HEK293 (cell line): Measurements from ENCODE around the gene REEP6.
A peak's percentile ranks its signal among the peaks of the same experiment; 100 is the strongest.

Experiments used
- CTCF ChIA-PET: fragments of 350-600 bp; formaldehyde crosslinking; extraction: SDS; loops from one replicate; lab custom pipeline; 2021; ENCODE audit warnings: antibody characterized with exemption; lab: Yijun Ruan, JAX
- POLR2A ChIA-PET: fragments of 300-600 bp; formaldehyde crosslinking; extraction: SDS; loops from one replicate; lab custom pipeline; 2020; ENCODE audit warnings: antibody characterized with exemption, inconsistent platforms; lab: Yijun Ruan, JAX
- H3K27ac ChIP-seq: fragments of 200-500 bp; sonication (Bioruptor generic); 2 replicates; pipeline ENCODE4 v1.5.1; 2014; ENCODE audit warnings: low read depth, low read length, control low read depth, inconsistent platforms; ENCODE audit errors: extremely low read depth
- H3K36me3 ChIP-seq, 2 experiments: fragments of 200-500 bp in 1 of 2; sonication (Bioruptor generic) in 1 of 2; 1 replicate in 1 of 2; 2 replicates in 1 of 2; pipeline ENCODE4 v1.5.1; 2014 to 2017; ENCODE audit warnings: inconsistent platforms in 2 of 2, low read length in 2 of 2; ENCODE audit not compliant: control insufficient read depth in 2 of 2, insufficient read depth in 1 of 2
- H3K4me1 ChIP-seq: fragments of 200-500 bp; sonication (Bioruptor generic); 2 replicates; pipeline ENCODE4 v1.5.1; 2014; ENCODE audit warnings: mild to moderate bottlenecking, low read length, inconsistent platforms; ENCODE audit not compliant: control insufficient read depth, insufficient read depth
- H3K4me3 ChIP-seq: 2 replicates; pipeline ENCODE4 v1.5.1; 2011; ENCODE audit warnings: low read depth, mild to moderate bottlenecking, control low read depth, low read length, moderate library complexity
- H3K9me3 ChIP-seq: fragments of 200-500 bp; sonication (Bioruptor generic); 2 replicates; pipeline ENCODE4 v1.5.1; 2014; ENCODE audit warnings: low read depth, low read length, inconsistent platforms; ENCODE audit not compliant: control insufficient read depth, insufficient read depth
- BCL11B ChIP-seq: fragments of 450-650 bp; formaldehyde crosslinking; IDR thresholded peaks from 2 replicates; pipeline ENCODE4 v1.5.1; 2016; ENCODE audit warnings: low read depth, missing biosample characterization, missing genetic modification characterization
- GLIS1 ChIP-seq: fragments of 450-650 bp; formaldehyde crosslinking; IDR thresholded peaks from 2 replicates; pipeline ENCODE4 v1.5.1; 2016; ENCODE audit warnings: missing biosample characterization, missing genetic modification characterization
- KLF1 ChIP-seq: fragments of 450-650 bp; formaldehyde crosslinking; IDR thresholded peaks from 2 replicates; pipeline ENCODE4 v1.5.1; 2016; ENCODE audit warnings: missing biosample characterization, missing genetic modification characterization
- KLF9 ChIP-seq: fragments of 450-650 bp; formaldehyde crosslinking; IDR thresholded peaks from 2 replicates; pipeline ENCODE4 v1.5.1; 2016; ENCODE audit warnings: missing biosample characterization, missing genetic modification characterization, low read depth
- PRDM4 ChIP-seq: fragments of 450-650 bp; formaldehyde crosslinking; IDR thresholded peaks from 2 replicates; pipeline ENCODE4 v1.5.1; 2017; ENCODE audit warnings: missing biosample characterization, missing genetic modification characterization
- RBAK ChIP-seq: fragments of 450-650 bp; formaldehyde crosslinking; IDR thresholded peaks from 2 replicates; pipeline ENCODE4 v1.5.1; 2016; ENCODE audit warnings: missing biosample characterization, missing genetic modification characterization
- SCRT2 ChIP-seq: fragments of 450-650 bp; formaldehyde crosslinking; IDR thresholded peaks from 2 replicates; pipeline ENCODE4 v1.5.1; 2016; ENCODE audit warnings: missing biosample characterization, missing genetic modification characterization
- SP2 ChIP-seq: fragments of 450-650 bp; formaldehyde crosslinking; IDR thresholded peaks from 2 replicates; pipeline ENCODE4 v1.5.1; 2016; ENCODE audit warnings: missing biosample characterization, missing genetic modification characterization
- SP3 ChIP-seq: fragments of 450-650 bp; formaldehyde crosslinking; IDR thresholded peaks from 2 replicates; pipeline ENCODE4 v1.5.1; 2016; ENCODE audit warnings: missing biosample characterization, missing genetic modification characterization
- WT1 ChIP-seq: fragments of 450-650 bp; formaldehyde crosslinking; IDR thresholded peaks from 2 replicates; pipeline ENCODE4 v1.5.1; 2016; ENCODE audit warnings: missing biosample characterization, missing genetic modification characterization
- ZBTB10 ChIP-seq: fragments of 450-650 bp; formaldehyde crosslinking; IDR thresholded peaks from 2 replicates; pipeline ENCODE4 v1.5.1; 2016; ENCODE audit warnings: missing biosample characterization, missing genetic modification characterization
- ZBTB48 ChIP-seq: fragments of 450-650 bp; formaldehyde crosslinking; IDR thresholded peaks from 2 replicates; pipeline ENCODE4 v1.5.1; 2016; ENCODE audit warnings: missing biosample characterization, missing genetic modification characterization
- ZNF132 ChIP-seq: fragments of 450-650 bp; formaldehyde crosslinking; IDR thresholded peaks from 2 replicates; pipeline ENCODE4 v1.5.1; 2017; ENCODE audit warnings: missing biosample characterization, missing genetic modification characterization, borderline replicate concordance
- ZNF18 ChIP-seq: fragments of 450-650 bp; formaldehyde crosslinking; IDR thresholded peaks from 2 replicates; pipeline ENCODE4 v1.5.1; 2016; ENCODE audit warnings: missing biosample characterization, missing genetic modification characterization
- ZNF239 ChIP-seq: fragments of 450-650 bp; formaldehyde crosslinking; IDR thresholded peaks from 2 replicates; pipeline ENCODE4 v1.5.1; 2016; ENCODE audit warnings: missing biosample characterization, missing genetic modification characterization
- ZNF423 ChIP-seq: fragments of 450-650 bp; formaldehyde crosslinking; IDR thresholded peaks from 2 replicates; pipeline ENCODE4 v1.5.1; 2016; ENCODE audit warnings: missing biosample characterization, missing genetic modification characterization
- ZNF449 ChIP-seq: fragments of 450-650 bp; formaldehyde crosslinking; IDR thresholded peaks from 2 replicates; pipeline ENCODE4 v1.5.1; 2017; ENCODE audit warnings: missing biosample characterization, mild to moderate bottlenecking, missing genetic modification characterization, moderate library complexity
- ZNF510 ChIP-seq: fragments of 450-650 bp; formaldehyde crosslinking; IDR thresholded peaks from 2 replicates; pipeline ENCODE4 v1.5.1; 2018; ENCODE audit warnings: mild to moderate bottlenecking, missing genetic modification characterization, missing biosample characterization; ENCODE audit not compliant: insufficient replicate concordance
- ZNF600 ChIP-seq: fragments of 450-650 bp; formaldehyde crosslinking; IDR thresholded peaks from 2 replicates; pipeline ENCODE4 v1.5.1; 2016; ENCODE audit warnings: missing biosample characterization, missing genetic modification characterization
- ZNF624 ChIP-seq: fragments of 450-650 bp; formaldehyde crosslinking; IDR thresholded peaks from 2 replicates; pipeline ENCODE4 v1.5.1; 2017; ENCODE audit warnings: missing biosample characterization, missing genetic modification characterization
- ZNF629 ChIP-seq: fragments of 450-650 bp; formaldehyde crosslinking; IDR thresholded peaks from 2 replicates; pipeline ENCODE4 v1.5.1; 2017; ENCODE audit warnings: missing biosample characterization, missing genetic modification characterization
- ZNF692 ChIP-seq: fragments of 450-650 bp; formaldehyde crosslinking; IDR thresholded peaks from 2 replicates; pipeline ENCODE4 v1.5.1; 2016; ENCODE audit warnings: missing biosample characterization, missing genetic modification characterization
- ZNF707 ChIP-seq: fragments of 450-650 bp; formaldehyde crosslinking; IDR thresholded peaks from 2 replicates; pipeline ENCODE4 v1.5.1; 2016; ENCODE audit warnings: missing biosample characterization, missing genetic modification characterization
- ZNF76 ChIP-seq: fragments of 450-650 bp; formaldehyde crosslinking; IDR thresholded peaks from 2 replicates; pipeline ENCODE4; 2016; ENCODE audit warnings: low read depth, missing biosample characterization, missing genetic modification characterization, borderline replicate concordance
- ZNF785 ChIP-seq: fragments of 450-650 bp; formaldehyde crosslinking; IDR thresholded peaks from 2 replicates; pipeline ENCODE4 v1.5.1; 2016; ENCODE audit warnings: missing biosample characterization, missing genetic modification characterization

The REEP6 gene

GRCh38 chr19:1507763-1508506, 17.0 kb downstream of the REEP6 start (continued):
- TF ChIP-seq ZBTB10 (tag by site-specific recombination) (peak; percentile 75; the same call in 1 of the 2 replicates), ZNF449 (tag by site-specific recombination) (peak; percentile 76), RBAK (tag by site-specific recombination) (no peak), ZNF785 (tag by site-specific recombination) (no peak), ZNF510 (tag by site-specific recombination) (no peak), KLF9 (tag by site-specific recombination) (peak; percentile 89), SP3 (tag by site-specific recombination) (peak; percentile 87), WT1 (tag by site-specific recombination) (peak; percentile 51; the same call in 1 of the 2 replicates), ZNF132 (tag by site-specific recombination) (no peak), SCRT2 (tag by site-specific recombination) (no peak), ZNF629 (peak; percentile 87), SP2 (tag by site-specific recombination) (peak; percentile 96), ZBTB48 (tag by site-specific recombination) (peak; percentile 60; the same call in 1 of the 2 replicates), ZNF600 (tag by site-specific recombination) (peak; percentile 81), GLIS1 (tag by site-specific recombination) (peak; percentile 85; the same call in 1 of the 2 replicates), ZNF692 (tag by site-specific recombination) (peak; percentile 98), ZNF76 (tag by site-specific recombination) (peak; percentile 58; the same call in 1 of the 2 replicates)

GRCh38 chr19:1508507-1508856, 17.5 kb downstream of the REEP6 start:
- H3K4me1 ChIP-seq = peaks cover 3% of the 10 kb centered on the region; the same call in 1 of the 2 replicates
- CTCF ChIA-PET = interaction anchor here (0.6 kb wide), 1 partner anchor 22 kb away, joined by 3 read pairs; no protein-coding TSS in a partner anchor
- no peak overlapping the region; the same call in 1 of the 2 replicates for H3K4me3 ChIP-seq
- POLR2A ChIA-PET = no interaction called here
- H3K27ac ChIP-seq = no peak overlapping the region
- no peaks in the 10 kb centered on the region for H3K36me3 ChIP-seq
- no peaks in the 10 kb centered on the region for H3K9me3 ChIP-seq
- TF ChIP-seq ZNF18 (tag by site-specific recombination) = no peak
- TF ChIP-seq BCL11B = no peak
- TF ChIP-seq ZNF449 (tag by site-specific recombination) = peak; percentile 67
- TF ChIP-seq ZNF624 (tag by site-specific recombination) = no peak
- TF ChIP-seq ZNF423 = 0 out of 2 replicates have a peak, but pooled peaks have one; percentile 50
- no peak for TF ChIP-seq KLF1
- TF ChIP-seq ZNF707 (tag by site-specific recombination) = no peak
- no peak for TF ChIP-seq ZNF239 (tag by site-specific recombination)
- TF ChIP-seq PRDM4 (tag by site-specific recombination) = no peak
